Panc1 (cell line): ENCODE measurements around the gene NCAPG2. TPM values are rescaled to one million over a fixed set of nuclear protein-coding genes. Genes with fewer than 3 reads are reported as not detected.

ENCODE experiments used
- ATAC-seq: fragments of 200-7000 bp; cut with Tn5 transposase; 2 replicates; pipeline ENCODE4 v1.9.1; 2020; ENCODE audit warnings: mild to moderate bottlenecking, moderate library complexity
- BruUV-seq: library from RNA; stranded (reverse); fragments of 400-500 nt; replicated peaks from 2 replicates; lab custom pipeline; 2021; lab: Mats Ljungman, UMichigan
- CTCF ChIA-PET: fragments of 300-600 bp; sonication (Branson Sonifier 250); formaldehyde crosslinking; loops from one replicate; lab custom pipeline; 2022; ENCODE audit warnings: antibody characterized with exemption; lab: Charles Lee
- POLR2A ChIA-PET: fragments of 300-600 bp; sonication (Branson Sonifier 250); formaldehyde crosslinking; loops from one replicate; lab custom pipeline; 2022; ENCODE audit warnings: antibody characterized with exemption; lab: Charles Lee
- DNase-seq: peaks from one replicate; pipeline ENCODE4 v3.0.0-alpha.2; 2010; ENCODE audit warnings: low read depth, low spot score
- H3K27ac ChIP-seq: 2 replicates; pipeline ENCODE4 v1.5.1; 2011; ENCODE audit warnings: mild to moderate bottlenecking, low read length, inconsistent platforms
- H3K27me3 ChIP-seq: fragments of 200-500 bp; sonication (Bioruptor generic); 2 replicates; pipeline ENCODE4 v1.6.0; 2014; ENCODE audit warnings: low read length, inconsistent platforms; ENCODE audit not compliant: control insufficient read depth, insufficient read depth
- H3K36me3 ChIP-seq: fragments of 200-500 bp; sonication (Bioruptor generic); 2 replicates; pipeline ENCODE4 v1.5.1; 2014; ENCODE audit warnings: inconsistent platforms, mild to moderate bottlenecking, low read length, moderate library complexity; ENCODE audit not compliant: control insufficient read depth, insufficient read depth
- H3K4me1 ChIP-seq: 2 replicates; pipeline ENCODE4 v1.5.1; 2011; ENCODE audit warnings: inconsistent platforms, mild to moderate bottlenecking, low read length, moderate library complexity; ENCODE audit not compliant: control insufficient read depth, insufficient read depth
- H3K4me3 ChIP-seq, 2 experiments: 2 replicates each; pipeline ENCODE4 v1.5.1; 2011 to 2012; ENCODE audit warnings: low read depth in 2 of 2, low read length in 2 of 2, mild to moderate bottlenecking in 2 of 2, inconsistent platforms in 1 of 2, moderate library complexity in 1 of 2
- H3K9me3 ChIP-seq: fragments of 200-500 bp; sonication (Bioruptor generic); 2 replicates; pipeline ENCODE4 v1.5.1; 2014; ENCODE audit warnings: low read depth, mild to moderate bottlenecking, inconsistent platforms, low read length, moderate library complexity; ENCODE audit not compliant: control insufficient read depth, insufficient read depth
- CTCF ChIP-seq: fragments of 450-650 bp; IDR thresholded peaks from 2 replicates; pipeline ENCODE4 v1.5.1; 2017; ENCODE audit warnings: mild to moderate bottlenecking
- POLR2AphosphoS5 ChIP-seq: IDR thresholded peaks from 2 replicates; pipeline ENCODE4 v1.6.1; 2012; ENCODE audit warnings: mild to moderate bottlenecking, low read depth, low read length, moderate library complexity
- REST ChIP-seq, 2 experiments: IDR thresholded peaks; 2 replicates each; pipeline ENCODE4 v1.6.1; 2011 to 2012; ENCODE audit warnings: low read depth in 2 of 2, control low read depth in 1 of 2, low read length in 1 of 2, mild to moderate bottlenecking in 1 of 2, moderate library complexity in 1 of 2; ENCODE audit not compliant: insufficient read depth in 1 of 2
- SIN3A ChIP-seq: IDR thresholded peaks from 2 replicates; pipeline ENCODE4 v1.6.1; 2012; ENCODE audit warnings: low read depth, mild to moderate bottlenecking, low read length, moderate library complexity, borderline replicate concordance; ENCODE audit not compliant: insufficient read depth
- TCF7L2 ChIP-seq: IDR thresholded peaks from 2 replicates; pipeline ENCODE4 v1.6.1; 2011; ENCODE audit warnings: mild to moderate bottlenecking, low read depth, low read length, inconsistent platforms
- in situ Hi-C: cut with HindIII; loops from 2 replicates; pipeline ENCODE4 v1.10.0; 2016; ENCODE audit warnings: low sequenced_read_pairs, low pct_unique_long_range_greater_than_20kb
- intact Hi-C: fragments of 100-400 bp; cut with micrococcal nuclease; formaldehyde crosslinking; loops from one replicate; pipeline ENCODE4 v1.10.0; 2022; ENCODE audit not compliant: unreplicated experiment
- total RNA-seq: library from RNA; stranded (reverse); gene quantifications from one replicate; pipeline ENCODE4 v1.2.1, GENCODE V29; 2021; ENCODE audit not compliant: unreplicated experiment

Gene NCAPG2
- total RNA-seq, 1 experiment from 2014 or later, result 81.4 TPM

DNA sequence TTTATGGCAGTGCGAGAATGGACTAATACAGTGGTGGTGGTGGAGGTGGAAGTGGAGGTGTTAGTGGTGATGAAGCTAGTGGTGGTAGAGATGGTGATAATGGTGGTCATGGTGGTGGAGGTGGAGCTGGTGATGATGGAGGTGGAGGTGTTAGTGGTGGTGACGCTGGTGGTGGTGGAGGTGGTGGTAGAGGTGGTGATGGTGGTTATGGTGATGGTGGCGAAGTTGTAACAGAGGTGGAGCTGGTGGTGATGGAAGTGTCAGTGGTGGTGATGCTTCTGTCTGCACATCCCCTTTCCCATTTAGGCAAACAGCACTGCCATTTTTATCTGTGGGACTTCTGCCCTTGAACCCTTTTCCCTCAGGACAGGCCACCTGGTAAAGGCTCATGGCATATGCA, 109.5 kb downstream of the NCAPG2 start:
- intact Hi-C loops (no loop called here), in situ Hi-C loops (no loop called here)
- Histone ChIP-seq H3K4me1 (no peaks in the 10 kb centered on the region), H3K27me3 (no peaks in the 10 kb centered on the region), H3K27ac (no peak overlapping the region), H3K36me3 (no peaks in the 10 kb centered on the region), H3K4me3 (no peak overlapping the region), H3K9me3 (no peaks in the 10 kb centered on the region)
- TF ChIP-seq CTCF (no peak), POLR2AphosphoS5 (no peak), TCF7L2 (no peak), SIN3A (no peak), REST (IDR thresholded peaks at IDR 0.05; ENCODE audit: insufficient read depth in 1 of 2, low read depth in 2 of 2, low read length in 1 of 2) (no peak)
- no TSS peak for BruUV-seq
- CTCF ChIA-PET, result no interaction called here
- DNase-seq (no peak), ATAC-seq (no peak)
- POLR2A ChIA-PET, result no interaction called here

GRCh38 chr7:158592541-158592940, 112.1 kb downstream of the NCAPG2 start:
- Histone ChIP-seq H3K36me3 (no peaks in the 10 kb centered on the region), H3K4me1 (no peaks in the 10 kb centered on the region), H3K4me3 (no peak overlapping the region), H3K27ac (no peak overlapping the region), H3K27me3 (no peaks in the 10 kb centered on the region), H3K9me3 (no peaks in the 10 kb centered on the region)
- no peak for DNase-seq
- ATAC-seq, result no peak
- in situ Hi-C loops (no loop called here), intact Hi-C loops (no loop called here)
- TF ChIP-seq SIN3A (no peak), REST (IDR thresholded peaks at IDR 0.05; ENCODE audit: insufficient read depth in 1 of 2, low read depth in 2 of 2, low read length in 1 of 2) (no peak), TCF7L2 (no peak), CTCF (no peak), POLR2AphosphoS5 (no peak)
- ChIA-PET POLR2A (no interaction called here), CTCF (no interaction called here)
- BruUV-seq, result no TSS peak
